GM10266 (cell line): ENCODE data around the gene PORCN.
"Not testable (repeated sequence)": the region's sequence is repeated elsewhere in the genome, so short reads cannot be mapped to it uniquely, and the experiment has no call there.

Source experiments
- DNase-seq: peaks from one replicate; pipeline ENCODE4 v3.0.0; 2012; ENCODE audit errors: extremely low spot score
- TF ChIP-seq, protein P1 (sequence below): IDR thresholded peaks from 2 replicates; pipeline ENCODE4 v1.5.1; 2012; ENCODE audit warnings: mild to moderate bottlenecking, low read depth; ENCODE audit not compliant: control insufficient read depth, insufficient read depth; ENCODE audit errors: missing control alignments

Gene PORCN

GRCh38 chrX:48540480-48540879 lies 31.7 kb downstream of the PORCN start:
- TF ChIP-seq, protein P1, sequence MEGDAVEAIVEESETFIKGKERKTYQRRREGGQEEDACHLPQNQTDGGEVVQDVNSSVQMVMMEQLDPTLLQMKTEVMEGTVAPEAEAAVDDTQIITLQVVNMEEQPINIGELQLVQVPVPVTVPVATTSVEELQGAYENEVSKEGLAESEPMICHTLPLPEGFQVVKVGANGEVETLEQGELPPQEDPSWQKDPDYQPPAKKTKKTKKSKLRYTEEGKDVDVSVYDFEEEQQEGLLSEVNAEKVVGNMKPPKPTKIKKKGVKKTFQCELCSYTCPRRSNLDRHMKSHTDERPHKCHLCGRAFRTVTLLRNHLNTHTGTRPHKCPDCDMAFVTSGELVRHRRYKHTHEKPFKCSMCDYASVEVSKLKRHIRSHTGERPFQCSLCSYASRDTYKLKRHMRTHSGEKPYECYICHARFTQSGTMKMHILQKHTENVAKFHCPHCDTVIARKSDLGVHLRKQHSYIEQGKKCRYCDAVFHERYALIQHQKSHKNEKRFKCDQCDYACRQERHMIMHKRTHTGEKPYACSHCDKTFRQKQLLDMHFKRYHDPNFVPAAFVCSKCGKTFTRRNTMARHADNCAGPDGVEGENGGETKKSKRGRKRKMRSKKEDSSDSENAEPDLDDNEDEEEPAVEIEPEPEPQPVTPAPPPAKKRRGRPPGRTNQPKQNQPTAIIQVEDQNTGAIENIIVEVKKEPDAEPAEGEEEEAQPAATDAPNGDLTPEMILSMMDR = no peak
- DNase-seq = no peak

GRCh38 chrX:48541140-48541814 lies 32.5 kb downstream of the PORCN start:
- DNase-seq = no peak
- TF ChIP-seq, protein P1 = no peak

DNA sequence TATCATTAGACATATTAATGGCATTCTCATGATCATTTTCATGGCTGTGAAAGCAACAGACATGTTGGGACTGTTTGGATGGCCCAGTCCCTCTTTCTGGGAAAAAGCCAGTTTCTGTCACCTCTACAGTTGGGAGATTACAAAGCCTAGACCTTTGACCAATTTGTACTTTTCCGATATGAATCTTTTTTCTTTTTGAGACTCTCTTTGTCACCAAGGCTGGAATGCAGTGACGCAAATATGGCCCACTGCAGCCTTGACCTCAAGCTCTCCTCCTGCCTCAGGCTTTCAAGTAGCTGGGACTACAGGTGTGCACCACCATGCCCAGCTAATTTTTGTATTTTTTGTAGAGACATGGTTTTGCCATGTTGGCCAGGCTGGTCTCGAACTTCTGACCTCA lies 40.1 kb downstream of the PORCN start:
- TF ChIP-seq, protein P1 = no peak

GRCh38 chrX:48555731-48556325 lies 47.0 kb downstream of the PORCN start:
- not testable (repeated sequence) for DNase-seq

More for the DNA sequence above, 40.1 kb downstream of the PORCN start:
- no peak for DNase-seq

DNA sequence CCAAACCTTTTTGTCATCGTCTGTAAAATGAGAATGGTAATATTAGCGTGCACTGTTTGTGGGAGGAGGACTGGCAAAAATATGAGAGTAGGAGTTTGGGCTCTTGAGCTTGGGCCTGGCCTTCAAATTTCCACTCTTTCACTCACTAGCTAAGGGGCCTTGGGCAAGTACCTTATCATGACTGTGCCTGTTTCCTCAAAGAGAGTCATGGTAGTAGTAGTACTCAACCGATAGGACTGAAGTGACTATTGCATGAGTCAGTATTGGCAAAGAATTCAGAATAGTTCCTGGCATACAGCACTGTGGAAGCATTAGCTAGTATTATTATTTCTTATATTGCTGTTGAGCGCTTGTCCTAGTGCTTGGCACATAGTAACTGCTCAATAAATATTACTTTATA lies 49.5 kb downstream of the PORCN start:
- TF ChIP-seq, protein P1 = no peak
- DNase-seq = no peak

DNA sequence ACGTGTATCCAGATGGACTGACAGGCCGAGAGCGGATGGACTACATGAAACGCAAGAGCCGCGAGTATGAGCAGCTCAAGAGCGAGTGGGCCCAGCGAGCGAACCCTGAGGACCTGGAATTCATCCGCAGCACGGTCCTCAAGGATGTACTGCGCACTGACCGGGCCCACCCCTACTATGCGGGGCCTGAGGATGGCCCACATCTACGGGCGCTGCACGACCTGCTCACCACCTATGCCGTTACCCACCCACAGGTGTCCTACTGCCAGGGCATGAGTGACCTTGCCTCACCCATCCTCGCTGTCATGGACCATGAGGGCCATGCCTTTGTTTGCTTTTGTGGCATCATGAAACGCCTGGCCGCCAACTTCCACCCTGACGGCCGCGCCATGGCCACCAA lies 50.8 kb downstream of the PORCN start:
- TF ChIP-seq, protein P1 = no peak
- DNase-seq = no peak

DNA sequence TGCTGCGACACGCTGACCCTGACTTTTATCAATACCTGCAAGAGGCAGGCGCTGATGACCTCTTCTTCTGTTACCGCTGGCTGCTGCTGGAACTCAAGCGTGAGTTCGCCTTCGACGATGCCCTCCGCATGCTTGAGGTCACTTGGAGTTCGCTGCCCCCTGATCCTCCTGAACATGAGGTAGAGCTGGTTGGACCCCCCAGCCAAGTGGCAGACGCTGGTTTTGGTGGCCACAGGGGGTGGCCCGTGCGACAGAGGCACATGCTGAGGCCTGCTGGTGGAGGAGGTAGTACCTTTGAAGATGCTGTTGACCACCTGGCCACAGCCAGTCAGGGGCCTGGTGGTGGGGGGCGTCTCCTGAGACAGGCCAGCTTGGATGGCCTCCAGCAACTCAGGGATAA lies 51.3 kb downstream of the PORCN start:
- no peak for DNase-seq
- TF ChIP-seq, protein P1 = no peak
